ENCODE measurements around the gene KMT2B. TPM values are rescaled to one million over a fixed set of nuclear protein-coding genes. Genes with fewer than 3 reads are reported as not detected.

The KMT2B gene
- total RNA-seq, 1 donor: 6.5 TPM

- H3K36me3 ChIP-seq (ENCODE audit: insufficient read depth, low read length): peaks cover 34% of the 10 kb centered on the region
- peak overlapping the region; percentile 84 for H3K27ac ChIP-seq (ENCODE audit: low read depth, low read length)
- DNase-seq (ENCODE audit: insufficient read length, low spot score, missing footprints): peak; percentile 91
- H3K4me3 ChIP-seq (ENCODE audit: insufficient read depth, low read length): peak overlapping the region; percentile 76
- no peaks in the 10 kb centered on the region for H3K9me3 ChIP-seq (ENCODE audit: low read depth, low read length)
- H3K27me3 ChIP-seq (ENCODE audit: insufficient read depth, low read length): no peaks in the 10 kb centered on the region
- H2AFZ ChIP-seq (ENCODE audit: low read length): peak overlapping the region; percentile 51
- peak overlapping the region; percentile 64 for H3K4me2 ChIP-seq (ENCODE audit: insufficient read depth, low read length)
- no peak for TF ChIP-seq CTCF (IDR thresholded peaks at IDR 0.05; ENCODE audit: extremely low read depth, low read depth, low read length)
- peaks cover 24% of the 10 kb centered on the region for H3K79me2 ChIP-seq (ENCODE audit: insufficient read depth, low read length)
- peaks cover 28% of the 10 kb centered on the region for H3K4me1 ChIP-seq (ENCODE audit: insufficient read depth, low read length)
- H4K20me1 ChIP-seq (ENCODE audit: insufficient read depth, low read length): peaks cover 10% of the 10 kb centered on the region
Observed at GRCh38 chr19:35755550-35756376, 38.0 kb downstream of the KMT2B start.

GRCh38 chr19:35756377-35757230 is 38.8 kb downstream of the KMT2B start, which contains the start of gene HSPB6:
TSS of gene HSPB6 (minus strand) at chr19:35757029. CDS start at chr19:35757008, 21 bp downstream.
- TF ChIP-seq CTCF (IDR thresholded peaks at IDR 0.05; ENCODE audit: extremely low read depth, low read depth, low read length): no peak
- Histone ChIP-seq H3K4me3 (ENCODE audit: insufficient read depth, low read length) (peak within 1 kb of the TSS; percentile 76), H3K36me3 (ENCODE audit: insufficient read depth, low read length) (peaks cover 37% of the 10 kb centered on the region), H3K27ac (ENCODE audit: low read depth, low read length) (peak within 1 kb of the TSS; percentile 84), H4K20me1 (ENCODE audit: insufficient read depth, low read length) (peaks cover 10% of the 10 kb centered on the region), H3K4me2 (ENCODE audit: insufficient read depth, low read length) (peak within 1 kb of the TSS; percentile 64), H2AFZ (ENCODE audit: low read length) (peak within 1 kb of the TSS; percentile 63), H3K4me1 (ENCODE audit: insufficient read depth, low read length) (peaks cover 32% of the 10 kb centered on the region), H3K9me3 (ENCODE audit: low read depth, low read length) (no peaks in the 10 kb centered on the region), H3K27me3 (ENCODE audit: insufficient read depth, low read length) (no peaks in the 10 kb centered on the region), H3K79me2 (ENCODE audit: insufficient read depth, low read length) (peaks cover 26% of the 10 kb centered on the region)
- peak; percentile 93 for DNase-seq (ENCODE audit: insufficient read length, low spot score, missing footprints)

- Histone ChIP-seq H3K27ac (ENCODE audit: low read depth, low read length) (peak overlapping the region; percentile 84), H3K27me3 (ENCODE audit: insufficient read depth, low read length) (no peaks in the 10 kb centered on the region), H2AFZ (ENCODE audit: low read length) (peak overlapping the region; percentile 63), H3K9me3 (ENCODE audit: low read depth, low read length) (no peaks in the 10 kb centered on the region), H4K20me1 (ENCODE audit: insufficient read depth, low read length) (peaks cover 10% of the 10 kb centered on the region), H3K4me3 (ENCODE audit: insufficient read depth, low read length) (peak overlapping the region; percentile 76), H3K4me2 (ENCODE audit: insufficient read depth, low read length) (peak overlapping the region; percentile 64), H3K4me1 (ENCODE audit: insufficient read depth, low read length) (peaks cover 32% of the 10 kb centered on the region), H3K36me3 (ENCODE audit: insufficient read depth, low read length) (peaks cover 37% of the 10 kb centered on the region), H3K79me2 (ENCODE audit: insufficient read depth, low read length) (peaks cover 26% of the 10 kb centered on the region)
- no peak for TF ChIP-seq CTCF (IDR thresholded peaks at IDR 0.05; ENCODE audit: extremely low read depth, low read depth, low read length)
- DNase-seq (ENCODE audit: insufficient read length, low spot score, missing footprints): peak; percentile 97
Observed at GRCh38 chr19:35757231-35757748, 39.5 kb downstream of the KMT2B start.
